IMR-90 (cell line): Measurements from ENCODE around the gene SEC24D. TPM values are rescaled to one million over a fixed set of nuclear protein-coding genes. Genes with fewer than 3 reads are reported as not detected.
A peak's percentile ranks its signal among the peaks of the same experiment; 100 is the strongest.

ENCODE experiments used
- ATAC-seq: fragments of 200-7000 bp; cut with Tn5 transposase; 2 replicates; pipeline ENCODE4 v1.9.1; 2020; ENCODE audit warnings: low read depth, mild to moderate bottlenecking, moderate library complexity
- BruUV-seq: library from RNA; stranded (reverse); fragments of 400-500 nt; replicated peaks from 2 replicates; lab custom pipeline; 2021; lab: Mats Ljungman, UMichigan
- CTCF ChIA-PET: fragments of 300-600 bp; formaldehyde crosslinking; extraction: SDS; loops from one replicate; lab custom pipeline; 2021; ENCODE audit warnings: antibody characterized with exemption; lab: Yijun Ruan, JAX
- POLR2A ChIA-PET: fragments of 300-600 bp; sonication (Branson Sonifier 250); formaldehyde crosslinking; loops from one replicate; lab custom pipeline; 2022; ENCODE audit warnings: antibody characterized with exemption; ENCODE audit not compliant: unreplicated experiment; lab: Charles Lee
- DNase-seq: peaks from one replicate; pipeline ENCODE4 v3.0.0; 2013
- H2AFZ ChIP-seq: replicated peaks from 2 replicates; pipeline ENCODE3; 2013; ENCODE audit warnings: low read length, mild to moderate bottlenecking; ENCODE audit not compliant: poor library complexity
- H2AK5ac ChIP-seq: 2 replicates; pipeline ENCODE4 v1.6.1; 2013; ENCODE audit warnings: low read depth, low read length, inconsistent platforms
- H2AK9ac ChIP-seq: replicated peaks from 2 replicates; pipeline ENCODE3; 2013; ENCODE audit warnings: mild to moderate bottlenecking, low read depth, low read length, moderate library complexity; ENCODE audit not compliant: poor library complexity
- H2BK120ac ChIP-seq: 2 replicates; pipeline ENCODE4 v1.6.1; 2013; ENCODE audit warnings: low read depth, low read length, inconsistent platforms
- H2BK15ac ChIP-seq: 3 replicates; pipeline ENCODE4 v1.6.1; 2013; ENCODE audit warnings: low read depth, low read length, inconsistent platforms
- H2BK20ac ChIP-seq: 2 replicates; pipeline ENCODE4 v1.6.1; 2013; ENCODE audit warnings: low read depth, mild to moderate bottlenecking, inconsistent platforms, low read length, moderate library complexity
- H2BK5ac ChIP-seq: 2 replicates; pipeline ENCODE4 v1.6.1; 2013; ENCODE audit warnings: mild to moderate bottlenecking, low read depth, low read length, inconsistent platforms; ENCODE audit not compliant: poor library complexity, severe bottlenecking
- H3K14ac ChIP-seq: replicated peaks from 2 replicates; pipeline ENCODE4 v1.6.1; 2013; ENCODE audit warnings: low read depth, low read length, inconsistent platforms
- H3K18ac ChIP-seq: 2 replicates; pipeline ENCODE4 v1.6.1; 2013; ENCODE audit warnings: low read depth, low read length, control low read depth
- H3K23ac ChIP-seq: 2 replicates; pipeline ENCODE4 v1.6.1; 2013; ENCODE audit warnings: low read depth, low read length, inconsistent platforms
- H3K27ac ChIP-seq: 2 replicates; pipeline ENCODE4 v1.5.1; 2013; ENCODE audit warnings: mild to moderate bottlenecking, control low read depth, low read length; ENCODE audit not compliant: insufficient read depth
- H3K27me3 ChIP-seq: 2 replicates; pipeline ENCODE4 v1.6.1; 2013; ENCODE audit warnings: low read length; ENCODE audit not compliant: control insufficient read depth, insufficient read depth
- H3K36me3 ChIP-seq: 2 replicates; pipeline ENCODE4 v1.6.1; 2013; ENCODE audit warnings: low read length, mixed read lengths; ENCODE audit not compliant: control insufficient read depth, insufficient read depth
- H3K4ac ChIP-seq: 2 replicates; pipeline ENCODE4 v1.6.1; 2013; ENCODE audit warnings: low read depth, low read length, inconsistent platforms
- H3K4me1 ChIP-seq: 2 replicates; pipeline ENCODE4 v1.6.1; 2013; ENCODE audit warnings: low read length, mixed read lengths; ENCODE audit not compliant: control insufficient read depth, insufficient read depth
- H3K4me2 ChIP-seq: 2 replicates; pipeline ENCODE4 v1.6.1; 2013; ENCODE audit warnings: low read depth, mild to moderate bottlenecking, control low read depth, low read length, moderate library complexity
- H3K4me3 ChIP-seq: 2 replicates; pipeline ENCODE4 v1.5.1; 2013; ENCODE audit warnings: low read depth, mild to moderate bottlenecking, control low read depth, low read length, moderate library complexity; ENCODE audit not compliant: insufficient read depth
- H3K56ac ChIP-seq: 2 replicates; pipeline ENCODE4 v1.6.1; 2013; ENCODE audit warnings: low read length, inconsistent platforms; ENCODE audit not compliant: insufficient read depth; ENCODE audit errors: extremely low read depth
- H3K79me1 ChIP-seq, 2 experiments: 2 replicates each; pipeline ENCODE4 v1.6.1; 2013; ENCODE audit warnings: low read length in 2 of 2, inconsistent platforms in 1 of 2, low read depth in 1 of 2
- H3K9ac ChIP-seq: 2 replicates; pipeline ENCODE4 v1.6.1; 2013; ENCODE audit warnings: low read depth, low read length, control low read depth
- H3K9me1 ChIP-seq: 2 replicates; pipeline ENCODE4 v1.6.1; 2013; ENCODE audit warnings: low read length, inconsistent platforms; ENCODE audit not compliant: insufficient read depth
- H3K9me3 ChIP-seq: 2 replicates; pipeline ENCODE4 v1.6.1; 2013; ENCODE audit warnings: low read length; ENCODE audit not compliant: control insufficient read depth, insufficient read depth
- H4K20me1 ChIP-seq: 2 replicates; pipeline ENCODE4 v1.6.1; 2013; ENCODE audit warnings: low read length, inconsistent platforms; ENCODE audit not compliant: insufficient read depth
- H4K5ac ChIP-seq: 2 replicates; pipeline ENCODE4 v1.6.1; 2013; ENCODE audit warnings: mild to moderate bottlenecking, low read depth, low read length, control low read depth
- H4K8ac ChIP-seq, 2 experiments: 2 replicates each; pipeline ENCODE4 v1.6.1; 2013; ENCODE audit warnings: low read depth in 2 of 2, low read length in 2 of 2, control low read depth in 1 of 2, inconsistent platforms in 1 of 2
- H4K91ac ChIP-seq: 2 replicates; pipeline ENCODE4 v1.6.1; 2013; ENCODE audit warnings: low read depth, low read length, inconsistent platforms; ENCODE audit not compliant: insufficient read depth
- BHLHE40 ChIP-seq: fragments of 150-350 bp; IDR thresholded peaks from 2 replicates; pipeline ENCODE4 v1.6.1; 2016; ENCODE audit warnings: mild to moderate bottlenecking, low read depth, low read length
- CEBPB ChIP-seq: IDR thresholded peaks from 2 replicates; pipeline ENCODE4 v1.6.1; 2012; ENCODE audit warnings: low read depth, low read length, improper control_type of control experiment
- CHD1 ChIP-seq: IDR thresholded peaks from 2 replicates; pipeline ENCODE4 v1.6.1; 2012; ENCODE audit warnings: low read depth, low read length, improper control_type of control experiment
- ELK1 ChIP-seq: fragments of 150-350 bp; IDR thresholded peaks from 2 replicates; pipeline ENCODE4 v1.6.1; 2016; ENCODE audit warnings: low read depth, mild to moderate bottlenecking, low read length, moderate library complexity, borderline replicate concordance
- FOS ChIP-seq: fragments of 150-350 bp; IDR thresholded peaks from 2 replicates; pipeline ENCODE4 v1.6.1; 2016; ENCODE audit warnings: low read depth, low read length
- MAFK ChIP-seq: IDR thresholded peaks from 2 replicates; pipeline ENCODE4 v1.6.1; 2012; ENCODE audit warnings: low read depth, low read length, improper control_type of control experiment
- MAZ ChIP-seq: IDR thresholded peaks from 2 replicates; pipeline ENCODE4 v1.6.1; 2012; ENCODE audit warnings: low read depth, mild to moderate bottlenecking, low read length, improper control_type of control experiment, moderate library complexity, borderline replicate concordance
- MXI1 ChIP-seq: IDR thresholded peaks from 2 replicates; pipeline ENCODE4 v1.6.1; 2012; ENCODE audit warnings: low read depth, mild to moderate bottlenecking, low read length, moderate library complexity, borderline replicate concordance
- NFE2L2 ChIP-seq: fragments of 150-350 bp; IDR thresholded peaks from 2 replicates; pipeline ENCODE4 v1.6.1; 2016; ENCODE audit warnings: low read depth, mild to moderate bottlenecking, low read length
- POLR2A ChIP-seq: IDR thresholded peaks from 2 replicates; pipeline ENCODE4 v1.6.1; 2012; ENCODE audit warnings: mild to moderate bottlenecking, low read depth, low read length
- RAD21 ChIP-seq: IDR thresholded peaks from 2 replicates; pipeline ENCODE4 v1.6.1; 2012; ENCODE audit warnings: low read length, improper control_type of control experiment
- RCOR1 ChIP-seq: IDR thresholded peaks from 2 replicates; pipeline ENCODE4 v1.6.1; 2012; ENCODE audit warnings: mild to moderate bottlenecking, low read length, improper control_type of control experiment; ENCODE audit not compliant: insufficient replicate concordance
- RFX5 ChIP-seq: IDR thresholded peaks from 2 replicates; pipeline ENCODE4 v1.8.0; 2012; ENCODE audit warnings: low read depth, mild to moderate bottlenecking, low read length, moderate library complexity
- SMC3 ChIP-seq: fragments of 150-350 bp; IDR thresholded peaks from 2 replicates; pipeline ENCODE4 v1.6.1; 2016; ENCODE audit warnings: low read depth, mild to moderate bottlenecking, antibody characterized with exemption, low read length, moderate library complexity
- USF2 ChIP-seq: fragments of 150-350 bp; IDR thresholded peaks from 2 replicates; pipeline ENCODE4 v1.6.1; 2017; ENCODE audit warnings: mild to moderate bottlenecking, antibody characterized with exemption, low read length, low read depth
- WGBS, 2 experiments: methylation state at CpG; one replicate each; pipeline versions ENCODE4 v1.1.5 to v1.1.7; 2013; ENCODE audit warnings: missing lambda C conversion rate in 2 of 2; ENCODE audit not compliant: insufficient read length in 1 of 2; ENCODE audit errors: extremely low coverage in 2 of 2; 5-methylcytosine and 5-hydroxymethylcytosine counted together
- dilution Hi-C: fragments of 300-500 bp; cut with HindIII; formaldehyde crosslinking; loops from one replicate; pipeline ENCODE4 v1.14.3; 2018; ENCODE audit warnings: low sequenced_read_pairs; ENCODE audit not compliant: unreplicated experiment
- in situ Hi-C: fragments of 300-500 bp; cut with MboI; formaldehyde crosslinking; loops from 3 replicates; pipeline ENCODE4 v1.14.3; 2019; ENCODE audit warnings: low sequenced_read_pairs, inconsistent platforms, mixed read lengths
- intact Hi-C: fragments of 100-400 bp; cut with micrococcal nuclease; formaldehyde crosslinking; loops from 2 replicates; pipeline ENCODE4 v1.10.0; 2022
- polyA plus RNA-seq, 3 experiments: library from polyadenylated mRNA; depleted of rRNA; stranded (reverse); fragments of >200 nt; gene quantifications; 2 replicates each; pipeline ENCODE4 v1.2.3, GENCODE V29; 2012; ENCODE audit warnings: low replicate concordance in 1 of 3
- total RNA-seq: library from RNA; depleted of rRNA; stranded (reverse); fragments of >200 nt; gene quantifications from 2 replicates; pipeline ENCODE4 v1.2.3, GENCODE V29; 2012
- TF ChIP-seq, protein P1 (sequence below): conservative IDR thresholded peaks from 2 replicates; pipeline ENCODE4 v1.5.1; 2012; ENCODE audit warnings: mild to moderate bottlenecking, low read depth, low read length, improper control_type of control experiment

Gene SEC24D
- total and polyA plus RNA-seq, 2 of the 4 experiments (the other 2 are of a cell fraction), result 93.2 to 111 TPM

GRCh38 chr4:118833192-118833820 lies 2.6 kb downstream of the SEC24D start:
- ChIA-PET POLR2A (no interaction called here), CTCF (no interaction called here)
- TF ChIP-seq MXI1 (no peak), MAFK (no peak), NFE2L2 (no peak), CHD1 (no peak), FOS (no peak), RCOR1 (no peak), POLR2A (no peak), CEBPB (no peak), SMC3 (no peak), MAZ (no peak), RAD21 (no peak), RFX5 (no peak), USF2 (no peak), ELK1 (no peak), BHLHE40 (no peak)
- TF ChIP-seq, protein P1, sequence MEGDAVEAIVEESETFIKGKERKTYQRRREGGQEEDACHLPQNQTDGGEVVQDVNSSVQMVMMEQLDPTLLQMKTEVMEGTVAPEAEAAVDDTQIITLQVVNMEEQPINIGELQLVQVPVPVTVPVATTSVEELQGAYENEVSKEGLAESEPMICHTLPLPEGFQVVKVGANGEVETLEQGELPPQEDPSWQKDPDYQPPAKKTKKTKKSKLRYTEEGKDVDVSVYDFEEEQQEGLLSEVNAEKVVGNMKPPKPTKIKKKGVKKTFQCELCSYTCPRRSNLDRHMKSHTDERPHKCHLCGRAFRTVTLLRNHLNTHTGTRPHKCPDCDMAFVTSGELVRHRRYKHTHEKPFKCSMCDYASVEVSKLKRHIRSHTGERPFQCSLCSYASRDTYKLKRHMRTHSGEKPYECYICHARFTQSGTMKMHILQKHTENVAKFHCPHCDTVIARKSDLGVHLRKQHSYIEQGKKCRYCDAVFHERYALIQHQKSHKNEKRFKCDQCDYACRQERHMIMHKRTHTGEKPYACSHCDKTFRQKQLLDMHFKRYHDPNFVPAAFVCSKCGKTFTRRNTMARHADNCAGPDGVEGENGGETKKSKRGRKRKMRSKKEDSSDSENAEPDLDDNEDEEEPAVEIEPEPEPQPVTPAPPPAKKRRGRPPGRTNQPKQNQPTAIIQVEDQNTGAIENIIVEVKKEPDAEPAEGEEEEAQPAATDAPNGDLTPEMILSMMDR, result no peak
- Histone ChIP-seq H2BK5ac (peak overlapping the region; percentile 16), H2BK120ac (no peak overlapping the region), H4K8ac (no peak overlapping the region), H3K9ac (no peak overlapping the region; the same call in 1 of the 2 replicates), H2AK9ac (no peak overlapping the region), H3K27ac (peak overlapping the region; percentile 6; the same call in 1 of the 2 replicates), H3K18ac (no peak overlapping the region), H3K4me1 (peaks cover 10% of the 10 kb centered on the region), H3K9me1 (peaks cover 11% of the 10 kb centered on the region), H3K27me3 (no peaks in the 10 kb centered on the region), H2BK20ac (no peak overlapping the region), H3K23ac (peak overlapping the region; percentile 60; the same call in 1 of the 2 replicates), H2AFZ (no peak overlapping the region), H4K5ac (no peak overlapping the region), H3K4me3 (no peak overlapping the region), H3K4me2 (peak overlapping the region; percentile 85), H4K20me1 (peaks cover 63% of the 10 kb centered on the region), H2AK5ac (no peak overlapping the region), H3K14ac (no peak overlapping the region), H3K9me3 (no peaks in the 10 kb centered on the region), H3K79me1 (peaks cover 0 to 42% of the 10 kb centered on the region in 2 experiments; a peak in 2 of 4 replicates), H3K36me3 (peaks cover 34% of the 10 kb centered on the region), H3K4ac (no peak overlapping the region), H2BK15ac (no peak overlapping the region), H4K91ac (no peak overlapping the region), H3K56ac (no peak overlapping the region; the same call in 1 of the 2 replicates)
- ATAC-seq (no peak), DNase-seq (no peak)
- in situ Hi-C loops, result no loop called here
- WGBS, 2 experiments, result no CpG with 5 or more reads among the region's 5 CpGs
- BruUV-seq, result no TSS peak
- intact Hi-C loops, result no loop called here
- dilution Hi-C loops, result no loop called here
